H1 (cell line): ENCODE measurements around the gene USP17L10.
"Not testable (repeated sequence)": the region's sequence is repeated elsewhere in the genome, so short reads cannot be mapped to it uniquely, and the experiment has no call there.

ENCODE experiments used
- CHD7 ChIP-seq: fragments of 300-600 bp; sonication (generic); IDR thresholded peaks from 2 replicates; pipeline ENCODE4 v1.7.1; 2012; ENCODE audit warnings: low read length, moderate library complexity, mild to moderate bottlenecking, inconsistent platforms; ENCODE audit not compliant: insufficient replicate concordance
- CTCF ChIP-seq, 3 experiments: IDR thresholded peaks; 1 replicate in 2 of 3; 2 replicates in 1 of 3; pipeline versions ENCODE4 v1.5.1 to v1.6.1; 2011; ENCODE audit warnings: low read length in 3 of 3, mild to moderate bottlenecking in 3 of 3, inconsistent platforms in 2 of 3, low read depth in 1 of 3, moderate library complexity in 1 of 3; ENCODE audit not compliant: insufficient read depth in 1 of 3; ENCODE audit errors: control extremely low read depth in 1 of 3
- GTF2F1 ChIP-seq: IDR thresholded peaks from 2 replicates; pipeline ENCODE4 v1.6.1; 2012; ENCODE audit warnings: low read depth, low read length, improper control_type of control experiment, borderline replicate concordance
- JUN ChIP-seq: IDR thresholded peaks from 2 replicates; pipeline ENCODE4 v1.6.1; 2011; ENCODE audit warnings: low read depth, mild to moderate bottlenecking, improper control_type of control experiment, low read length
- POLR2A ChIP-seq, 2 experiments: IDR thresholded peaks; 1 replicate in 1 of 2; 2 replicates in 1 of 2; pipeline ENCODE4 v1.6.1; 2011; ENCODE audit warnings: low read depth in 2 of 2, low read length in 2 of 2, mild to moderate bottlenecking in 2 of 2; ENCODE audit errors: control extremely low read depth in 1 of 2
- RFX5 ChIP-seq: IDR thresholded peaks from 2 replicates; pipeline ENCODE4 v1.6.1; 2011; ENCODE audit warnings: low read depth, low read length, improper control_type of control experiment, borderline replicate concordance
- SAP30 ChIP-seq: fragments of 300-600 bp; sonication (generic); IDR thresholded peaks from 2 replicates; pipeline ENCODE4 v1.7.1; 2012; ENCODE audit warnings: low read length, moderate library complexity, mild to moderate bottlenecking, inconsistent platforms; ENCODE audit not compliant: insufficient read depth, insufficient replicate concordance
- SRF ChIP-seq: IDR thresholded peaks from 2 replicates; pipeline ENCODE4 v1.6.1; 2011; ENCODE audit warnings: mild to moderate bottlenecking, low read depth, low read length, moderate library complexity
- YY1 ChIP-seq: IDR thresholded peaks from 2 replicates; pipeline ENCODE4 v1.6.1; 2011; ENCODE audit warnings: low read depth, mild to moderate bottlenecking, low read length

GRCh38 chr4:9210357-9210756, at the start of gene USP17L10:
- TF ChIP-seq CTCF (IDR thresholded peaks at IDR 0.05; ENCODE audit: control extremely low read depth in 1 of 3, insufficient read depth in 1 of 3, low read depth in 1 of 3, low read length in 3 of 3); RFX5; SAP30; JUN; POLR2A (IDR thresholded peaks at IDR 0.05; ENCODE audit: control extremely low read depth in 1 of 2, low read depth in 2 of 2, low read length in 2 of 2); YY1; GTF2F1; CHD7; SRF: not testable (repeated sequence)
